Activated CD4-positive, alpha-beta memory T cell treated with anti-CD3 and anti-CD28 coated beads for 36 hours (primary cell): ENCODE results near the gene NEK7. TPM values are rescaled to one million over a fixed set of nuclear protein-coding genes. Genes with fewer than 3 reads are reported as not detected.
"Not testable (repeated sequence)": the region's sequence is repeated elsewhere in the genome, so short reads cannot be mapped to it uniquely, and the experiment has no call there.

Experiments
- CTCF ChIA-PET: fragments of 350-600 bp; sonication (Branson Sonifier 250); formaldehyde crosslinking; loops from one replicate; lab custom pipeline; 2021; ENCODE audit warnings: antibody characterized with exemption, inconsistent platforms; lab: Charles Lee
- POLR2A ChIA-PET: fragments of 350-600 bp; sonication (Branson Sonifier 250); formaldehyde crosslinking; loops from one replicate; lab custom pipeline; 2021; ENCODE audit warnings: antibody characterized with exemption; lab: Charles Lee
- DNase-seq: peaks from one replicate; pipeline ENCODE4 v3.0.0-alpha.2; 2020
- H3K27ac Mint-ChIP-seq: one replicate; pipeline ENCODE4 v1.8.0; 2021; ENCODE audit warnings: mixed read lengths
- H3K27me3 Mint-ChIP-seq: one replicate; pipeline ENCODE4 v1.8.0; 2021; ENCODE audit warnings: mixed read lengths
- H3K36me3 Mint-ChIP-seq: one replicate; pipeline ENCODE4 v1.8.0; 2021; ENCODE audit warnings: mixed read lengths
- H3K4me1 Mint-ChIP-seq: one replicate; pipeline ENCODE4 v1.8.0; 2021; ENCODE audit warnings: low read depth, mixed read lengths
- H3K4me3 Mint-ChIP-seq: one replicate; pipeline ENCODE4 v1.8.0; 2021; ENCODE audit warnings: mild to moderate bottlenecking, mixed read lengths
- H3K9me3 Mint-ChIP-seq: one replicate; pipeline ENCODE4 v1.8.0; 2021; ENCODE audit warnings: mixed read lengths
- intact Hi-C: fragments of 100-400 bp; cut with micrococcal nuclease; formaldehyde crosslinking; loops from one replicate; pipeline ENCODE4 v1.15.1; 2023
- total RNA-seq, 2 experiments: library from RNA; stranded (reverse); gene quantifications; one replicate each; pipeline ENCODE4 v1.2.3, GENCODE V29; 2021

NEK7 gene
- total RNA-seq, 2 experiments from 2014 or later, result 61.6 to 62.0 TPM

- ChIA-PET POLR2A (no interaction called here), CTCF (no interaction called here)
- intact Hi-C loops, result no loop called here
- Mint-ChIP-seq H3K4me1 (no peaks in the 10 kb centered on the region), H3K27me3 (no peaks in the 10 kb centered on the region), H3K27ac (no peak overlapping the region), H3K4me3 (no peak overlapping the region), H3K9me3 (no peaks in the 10 kb centered on the region), H3K36me3 (peaks cover 15% of the 10 kb centered on the region)
- DNase-seq, result no peak
Measured at GRCh38 chr1:198300451-198300850, 143.7 kb downstream of the NEK7 start.

- CTCF ChIA-PET, result no interaction called here
- H3K4me1 Mint-ChIP-seq, result no peaks in the 10 kb centered on the region
- peaks cover 3% of the 10 kb centered on the region for H3K9me3 Mint-ChIP-seq
- intact Hi-C loops, result no loop called here
- POLR2A ChIA-PET, result no interaction called here
- H3K27ac Mint-ChIP-seq, result no peak overlapping the region
- H3K4me3 Mint-ChIP-seq, result no peak overlapping the region
- H3K27me3 Mint-ChIP-seq, result no peaks in the 10 kb centered on the region
- DNase-seq, result no peak
- H3K36me3 Mint-ChIP-seq, result peaks cover 19% of the 10 kb centered on the region
Measured at GRCh38 chr1:198304431-198304830, 147.6 kb downstream of the NEK7 start.

GRCh38 chr1:198314817-198315216, 158.0 kb downstream of the NEK7 start:
- DNase-seq, H3K4me3 Mint-ChIP-seq, intact Hi-C loops, H3K4me1 Mint-ChIP-seq, CTCF ChIA-PET, H3K27me3 Mint-ChIP-seq, POLR2A ChIA-PET, H3K27ac Mint-ChIP-seq, H3K9me3 Mint-ChIP-seq: not testable (repeated sequence)
- H3K36me3 Mint-ChIP-seq, result peaks cover 24% of the 10 kb centered on the region

GRCh38 chr1:198315331-198315730, 158.5 kb downstream of the NEK7 start:
- CTCF ChIA-PET, H3K4me3 Mint-ChIP-seq, H3K27me3 Mint-ChIP-seq, DNase-seq, POLR2A ChIA-PET, intact Hi-C loops, H3K4me1 Mint-ChIP-seq, H3K27ac Mint-ChIP-seq, H3K9me3 Mint-ChIP-seq: not testable (repeated sequence)
- peaks cover 22% of the 10 kb centered on the region for H3K36me3 Mint-ChIP-seq

- ChIA-PET CTCF (no interaction called here), POLR2A (no interaction called here)
- no peak for DNase-seq
- Mint-ChIP-seq H3K36me3 (peaks cover 26% of the 10 kb centered on the region), H3K27me3 (no peaks in the 10 kb centered on the region), H3K4me3 (no peak overlapping the region), H3K4me1 (peaks cover 6% of the 10 kb centered on the region), H3K9me3 (no peaks in the 10 kb centered on the region), H3K27ac (no peak overlapping the region)
- intact Hi-C loops, result no loop called here
Measured at GRCh38 chr1:198316546-198317100, 159.8 kb downstream of the NEK7 start.

GRCh38 chr1:198318085-198318484, 161.3 kb downstream of the NEK7 start:
- POLR2A ChIA-PET, result no interaction called here
- Mint-ChIP-seq H3K36me3 (peaks cover 27% of the 10 kb centered on the region), H3K27me3 (no peaks in the 10 kb centered on the region), H3K27ac (no peak overlapping the region), H3K9me3 (no peaks in the 10 kb centered on the region), H3K4me1 (peaks cover 6% of the 10 kb centered on the region), H3K4me3 (no peak overlapping the region)
- intact Hi-C loops, result no loop called here
- CTCF ChIA-PET, result no interaction called here
- DNase-seq, result no peak

GRCh38 chr1:198320759-198321158, 164.0 kb downstream of the NEK7 start:
- Mint-ChIP-seq H3K4me3 (no peak overlapping the region), H3K27me3 (no peaks in the 10 kb centered on the region), H3K36me3 (peaks cover 17% of the 10 kb centered on the region), H3K4me1 (peaks cover 5% of the 10 kb centered on the region), H3K9me3 (no peaks in the 10 kb centered on the region), H3K27ac (no peak overlapping the region)
- intact Hi-C loops, result no loop called here
- no peak for DNase-seq
- ChIA-PET POLR2A (no interaction called here), CTCF (no interaction called here)

GRCh38 chr1:198326232-198326631, 169.4 kb downstream of the NEK7 start:
- CTCF ChIA-PET, result no interaction called here
- Mint-ChIP-seq H3K4me3 (no peak overlapping the region), H3K36me3 (peaks cover 2% of the 10 kb centered on the region), H3K4me1 (no peaks in the 10 kb centered on the region), H3K27me3 (no peaks in the 10 kb centered on the region), H3K27ac (no peak overlapping the region), H3K9me3 (no peaks in the 10 kb centered on the region)
- DNase-seq, result no peak
- POLR2A ChIA-PET, result no interaction called here
- intact Hi-C loops, result no loop called here

- no peaks in the 10 kb centered on the region for H3K9me3 Mint-ChIP-seq
- CTCF ChIA-PET, result no interaction called here
- intact Hi-C loops, result no loop called here
- H3K4me1 Mint-ChIP-seq, result no peaks in the 10 kb centered on the region
- POLR2A ChIA-PET, result no interaction called here
- H3K36me3 Mint-ChIP-seq, result peaks cover 2% of the 10 kb centered on the region
- H3K27me3 Mint-ChIP-seq, result no peaks in the 10 kb centered on the region
- H3K4me3 Mint-ChIP-seq, result no peak overlapping the region
- H3K27ac Mint-ChIP-seq, result no peak overlapping the region
- DNase-seq, result no peak
Measured at GRCh38 chr1:198326915-198327314, 170.1 kb downstream of the NEK7 start.

- Mint-ChIP-seq H3K36me3 (no peaks in the 10 kb centered on the region), H3K27ac (no peak overlapping the region), H3K9me3 (no peaks in the 10 kb centered on the region), H3K27me3 (no peaks in the 10 kb centered on the region), H3K4me1 (no peaks in the 10 kb centered on the region), H3K4me3 (no peak overlapping the region)
- ChIA-PET CTCF (no interaction called here), POLR2A (no interaction called here)
- intact Hi-C loops, result no loop called here
- no peak for DNase-seq
Measured at GRCh38 chr1:198328458-198329032, 171.7 kb downstream of the NEK7 start.

- DNase-seq, result no peak
- H3K27ac Mint-ChIP-seq, result no peak overlapping the region
- CTCF ChIA-PET, result no interaction called here
- no peaks in the 10 kb centered on the region for H3K27me3 Mint-ChIP-seq
- intact Hi-C loops, result no loop called here
- POLR2A ChIA-PET, result no interaction called here
- no peaks in the 10 kb centered on the region for H3K4me1 Mint-ChIP-seq
- H3K9me3 Mint-ChIP-seq, result peaks cover 5% of the 10 kb centered on the region
- H3K36me3 Mint-ChIP-seq, result no peaks in the 10 kb centered on the region
- no peak overlapping the region for H3K4me3 Mint-ChIP-seq
Measured at GRCh38 chr1:198330982-198331615, 174.3 kb downstream of the NEK7 start.

- peaks cover 5% of the 10 kb centered on the region for H3K9me3 Mint-ChIP-seq
- no peak overlapping the region for H3K27ac Mint-ChIP-seq
- H3K4me1 Mint-ChIP-seq, result no peaks in the 10 kb centered on the region
- H3K4me3 Mint-ChIP-seq, result no peak overlapping the region
- intact Hi-C loops, result no loop called here
- CTCF ChIA-PET, result no interaction called here
- H3K27me3 Mint-ChIP-seq, result no peaks in the 10 kb centered on the region
- no peaks in the 10 kb centered on the region for H3K36me3 Mint-ChIP-seq
- DNase-seq, result no peak
- POLR2A ChIA-PET, result no interaction called here
Measured at GRCh38 chr1:198333744-198334143, 176.9 kb downstream of the NEK7 start.

GRCh38 chr1:198335663-198336062, 178.9 kb downstream of the NEK7 start:
- no peak overlapping the region for H3K4me3 Mint-ChIP-seq
- CTCF ChIA-PET, result no interaction called here
- POLR2A ChIA-PET, result no interaction called here
- H3K9me3 Mint-ChIP-seq, result peaks cover 5% of the 10 kb centered on the region
- H3K4me1 Mint-ChIP-seq, result no peaks in the 10 kb centered on the region
- H3K36me3 Mint-ChIP-seq, result no peaks in the 10 kb centered on the region
- intact Hi-C loops, result no loop called here
- H3K27me3 Mint-ChIP-seq, result no peaks in the 10 kb centered on the region
- no peak overlapping the region for H3K27ac Mint-ChIP-seq
- DNase-seq, result no peak
